ENCODE measurements around the gene SIAH1.
"Not testable (repeated sequence)": the region's sequence is repeated elsewhere in the genome, so short reads cannot be mapped to it uniquely, and the experiment has no call there.

DNA sequence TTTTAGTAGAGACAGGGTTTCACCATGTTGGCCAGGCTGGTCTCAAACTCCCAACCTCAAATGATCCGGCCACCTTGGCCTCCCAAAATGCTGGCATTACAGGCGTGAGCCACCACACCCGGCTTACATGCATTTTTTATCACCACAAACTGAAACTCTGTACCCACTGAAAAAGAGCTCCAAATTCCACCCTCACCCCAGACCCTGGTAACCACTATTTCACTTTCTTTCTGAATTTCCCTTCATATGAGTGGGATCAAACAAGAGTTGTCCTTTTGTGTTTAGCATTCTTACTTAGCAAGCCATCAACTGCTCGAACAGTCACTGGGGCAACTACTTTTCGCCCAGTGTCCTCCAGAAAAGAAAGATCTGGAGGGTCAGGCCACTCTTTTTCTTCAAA lies 30.8 kb downstream of the SIAH1 start:
- TF ChIP-seq, protein P1, sequence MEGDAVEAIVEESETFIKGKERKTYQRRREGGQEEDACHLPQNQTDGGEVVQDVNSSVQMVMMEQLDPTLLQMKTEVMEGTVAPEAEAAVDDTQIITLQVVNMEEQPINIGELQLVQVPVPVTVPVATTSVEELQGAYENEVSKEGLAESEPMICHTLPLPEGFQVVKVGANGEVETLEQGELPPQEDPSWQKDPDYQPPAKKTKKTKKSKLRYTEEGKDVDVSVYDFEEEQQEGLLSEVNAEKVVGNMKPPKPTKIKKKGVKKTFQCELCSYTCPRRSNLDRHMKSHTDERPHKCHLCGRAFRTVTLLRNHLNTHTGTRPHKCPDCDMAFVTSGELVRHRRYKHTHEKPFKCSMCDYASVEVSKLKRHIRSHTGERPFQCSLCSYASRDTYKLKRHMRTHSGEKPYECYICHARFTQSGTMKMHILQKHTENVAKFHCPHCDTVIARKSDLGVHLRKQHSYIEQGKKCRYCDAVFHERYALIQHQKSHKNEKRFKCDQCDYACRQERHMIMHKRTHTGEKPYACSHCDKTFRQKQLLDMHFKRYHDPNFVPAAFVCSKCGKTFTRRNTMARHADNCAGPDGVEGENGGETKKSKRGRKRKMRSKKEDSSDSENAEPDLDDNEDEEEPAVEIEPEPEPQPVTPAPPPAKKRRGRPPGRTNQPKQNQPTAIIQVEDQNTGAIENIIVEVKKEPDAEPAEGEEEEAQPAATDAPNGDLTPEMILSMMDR (conservative IDR thresholded peaks at IDR 0.05; ENCODE audit: low read depth, low read length) = not testable (repeated sequence)
- TF ChIP-seq EZH2phosphoT487 (IDR thresholded peaks at IDR 0.05; ENCODE audit: borderline replicate concordance, low read length) = not testable (repeated sequence)

All from PC-3 (cell line).